ENCODE measurements around the gene NCAPH2.
A peak's percentile ranks its signal among the peaks of the same experiment; 100 is the strongest.

The NCAPH2 gene

GRCh38 chr22:50489363-50490243 lies 18.4 kb upstream of the NCAPH2 start:
- no peaks in the 10 kb centered on the region for H3K4me1 ChIP-seq (ENCODE audit: insufficient read depth, low read length)

DNA sequence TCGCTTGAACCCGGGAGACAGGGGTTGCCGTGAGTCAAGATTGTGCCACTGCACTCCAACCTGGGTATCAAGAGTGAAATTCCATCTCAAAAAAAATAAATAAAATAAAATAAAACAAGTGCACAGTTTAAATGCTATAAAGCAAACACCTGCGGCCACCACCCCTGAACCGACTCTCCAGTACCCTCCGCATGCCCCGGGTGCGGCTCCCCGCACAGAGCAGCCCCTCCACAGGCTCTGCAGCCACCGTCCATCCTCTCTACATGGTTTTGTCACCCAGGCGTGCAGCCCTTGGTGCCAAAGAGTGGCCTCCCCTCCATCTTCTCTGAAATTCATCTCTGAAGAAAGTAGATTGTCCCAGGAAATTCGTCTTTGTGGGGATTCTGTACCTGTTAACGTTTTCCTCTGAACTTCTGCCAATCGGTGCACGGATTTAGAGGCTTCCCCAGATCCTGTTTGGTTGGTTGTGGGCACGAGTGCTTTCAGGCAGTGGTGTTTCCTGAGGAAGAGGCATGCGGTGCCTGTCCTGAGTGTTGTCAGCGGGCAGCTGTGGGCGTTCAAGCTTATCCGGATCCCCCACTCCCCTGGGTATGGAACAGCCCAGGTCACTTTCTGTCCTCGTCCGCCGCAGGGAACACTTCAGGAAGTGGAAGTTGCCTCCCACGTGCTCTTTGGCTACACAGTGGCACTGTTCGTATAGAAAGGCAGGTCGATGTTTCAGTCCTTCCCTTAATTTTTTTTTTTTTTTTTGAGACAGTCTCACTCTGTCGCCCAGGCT lies 17.3 kb upstream of the NCAPH2 start:
- Histone ChIP-seq H3K27me3 (ENCODE audit: insufficient read depth, low read length) (peaks cover 11% of the 10 kb centered on the region), H3K9me3 (ENCODE audit: low read length) (no peaks in the 10 kb centered on the region), H3K36me3 (ENCODE audit: insufficient read depth, low read length) (no peaks in the 10 kb centered on the region), H2AFZ (ENCODE audit: low read depth, low read length) (no peak overlapping the region), H3K4me1 (ENCODE audit: insufficient read depth, low read length) (no peaks in the 10 kb centered on the region), H3K4me3 (ENCODE audit: low read length) (no peak overlapping the region)

More at GRCh38 chr22:50489363-50490243, 18.4 kb upstream of the NCAPH2 start:
- H3K27me3 ChIP-seq (ENCODE audit: insufficient read depth, low read length) = peaks cover 13% of the 10 kb centered on the region
- no peak overlapping the region for H3K4me3 ChIP-seq (ENCODE audit: low read length)
- H2AFZ ChIP-seq (ENCODE audit: low read depth, low read length) = no peak overlapping the region
- no peaks in the 10 kb centered on the region for H3K36me3 ChIP-seq (ENCODE audit: insufficient read depth, low read length)
- H3K9me3 ChIP-seq (ENCODE audit: low read length) = no peaks in the 10 kb centered on the region

- H3K4me3 ChIP-seq (ENCODE audit: low read length) = no peak overlapping the region
- no peaks in the 10 kb centered on the region for H3K9me3 ChIP-seq (ENCODE audit: low read length)
- no peaks in the 10 kb centered on the region for H3K36me3 ChIP-seq (ENCODE audit: insufficient read depth, low read length)
- H3K27me3 ChIP-seq (ENCODE audit: insufficient read depth, low read length) = no peaks in the 10 kb centered on the region
- no peak overlapping the region for H2AFZ ChIP-seq (ENCODE audit: low read depth, low read length)
- H3K4me1 ChIP-seq (ENCODE audit: insufficient read depth, low read length) = no peaks in the 10 kb centered on the region
Measured at GRCh38 chr22:50497093-50497492, 10.9 kb upstream of the NCAPH2 start.

DNA sequence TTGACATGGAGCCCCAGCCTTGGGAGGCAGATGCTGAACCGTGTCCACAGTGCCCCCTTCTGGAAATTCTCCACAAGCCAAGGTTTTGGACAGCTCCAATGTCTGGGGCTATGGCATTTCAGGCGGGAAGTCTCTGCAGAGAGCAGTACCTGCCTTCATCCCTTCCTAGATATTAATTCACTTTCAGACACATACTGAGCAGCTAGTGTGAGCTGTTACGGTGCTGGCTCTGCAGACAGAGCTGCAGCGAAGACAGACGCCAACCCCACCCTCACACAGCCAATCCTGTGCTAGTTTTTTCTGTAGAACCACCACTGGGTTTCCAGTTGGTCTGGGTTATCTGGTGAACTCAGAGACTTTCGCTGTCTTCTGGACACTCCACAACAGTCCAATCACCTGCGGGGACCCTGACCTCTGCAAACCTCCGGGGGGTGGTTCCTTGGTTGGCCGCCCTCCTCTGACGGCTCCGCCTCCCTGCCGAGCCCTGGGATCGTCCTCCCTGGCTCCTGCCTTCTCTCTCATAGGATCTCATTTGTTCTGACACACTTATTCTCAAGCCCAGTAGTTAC lies 9.6 kb upstream of the NCAPH2 start:
- Histone ChIP-seq H3K9me3 (ENCODE audit: low read length) (no peaks in the 10 kb centered on the region), H3K27me3 (ENCODE audit: insufficient read depth, low read length) (no peaks in the 10 kb centered on the region), H3K36me3 (ENCODE audit: insufficient read depth, low read length) (peaks cover 12% of the 10 kb centered on the region), H3K4me1 (ENCODE audit: insufficient read depth, low read length) (no peaks in the 10 kb centered on the region), H3K4me3 (ENCODE audit: low read length) (no peak overlapping the region), H2AFZ (ENCODE audit: low read depth, low read length) (no peak overlapping the region)

- H2AFZ ChIP-seq (ENCODE audit: low read depth, low read length) = no peak overlapping the region
- no peaks in the 10 kb centered on the region for H3K27me3 ChIP-seq (ENCODE audit: insufficient read depth, low read length)
- no peaks in the 10 kb centered on the region for H3K4me1 ChIP-seq (ENCODE audit: insufficient read depth, low read length)
- no peaks in the 10 kb centered on the region for H3K9me3 ChIP-seq (ENCODE audit: low read length)
- H3K36me3 ChIP-seq (ENCODE audit: insufficient read depth, low read length) = peaks cover 23% of the 10 kb centered on the region
- no peak overlapping the region for H3K4me3 ChIP-seq (ENCODE audit: low read length)
Measured at GRCh38 chr22:50500452-50500851, 7.6 kb upstream of the NCAPH2 start.

DNA sequence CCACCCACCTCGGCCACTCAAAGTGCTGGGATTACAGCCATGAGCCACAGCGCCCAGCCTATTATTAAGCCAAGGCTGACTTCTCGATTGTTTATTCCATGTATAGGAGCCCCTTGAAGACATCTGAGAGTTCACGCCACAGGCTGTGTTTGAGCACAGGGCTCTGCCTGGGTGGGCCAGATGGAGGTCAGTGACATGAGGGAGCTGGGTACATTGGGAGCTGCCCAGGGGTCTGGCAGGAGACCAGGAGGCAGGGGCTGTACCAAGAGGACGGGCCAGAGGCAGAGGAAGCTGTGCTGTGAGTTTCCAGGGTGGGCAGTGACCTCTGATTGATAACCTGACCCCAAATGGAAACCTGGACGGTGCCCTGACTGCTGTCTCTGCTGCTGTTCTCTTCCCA lies 5.9 kb upstream of the NCAPH2 start:
- H3K4me3 ChIP-seq (ENCODE audit: low read length) = no peak overlapping the region
- H3K9me3 ChIP-seq (ENCODE audit: low read length) = no peaks in the 10 kb centered on the region
- peaks cover 31% of the 10 kb centered on the region for H3K36me3 ChIP-seq (ENCODE audit: insufficient read depth, low read length)
- H3K4me1 ChIP-seq (ENCODE audit: insufficient read depth, low read length) = peaks cover 9% of the 10 kb centered on the region
- H3K27me3 ChIP-seq (ENCODE audit: insufficient read depth, low read length) = no peaks in the 10 kb centered on the region
- no peak overlapping the region for H2AFZ ChIP-seq (ENCODE audit: low read depth, low read length)

DNA sequence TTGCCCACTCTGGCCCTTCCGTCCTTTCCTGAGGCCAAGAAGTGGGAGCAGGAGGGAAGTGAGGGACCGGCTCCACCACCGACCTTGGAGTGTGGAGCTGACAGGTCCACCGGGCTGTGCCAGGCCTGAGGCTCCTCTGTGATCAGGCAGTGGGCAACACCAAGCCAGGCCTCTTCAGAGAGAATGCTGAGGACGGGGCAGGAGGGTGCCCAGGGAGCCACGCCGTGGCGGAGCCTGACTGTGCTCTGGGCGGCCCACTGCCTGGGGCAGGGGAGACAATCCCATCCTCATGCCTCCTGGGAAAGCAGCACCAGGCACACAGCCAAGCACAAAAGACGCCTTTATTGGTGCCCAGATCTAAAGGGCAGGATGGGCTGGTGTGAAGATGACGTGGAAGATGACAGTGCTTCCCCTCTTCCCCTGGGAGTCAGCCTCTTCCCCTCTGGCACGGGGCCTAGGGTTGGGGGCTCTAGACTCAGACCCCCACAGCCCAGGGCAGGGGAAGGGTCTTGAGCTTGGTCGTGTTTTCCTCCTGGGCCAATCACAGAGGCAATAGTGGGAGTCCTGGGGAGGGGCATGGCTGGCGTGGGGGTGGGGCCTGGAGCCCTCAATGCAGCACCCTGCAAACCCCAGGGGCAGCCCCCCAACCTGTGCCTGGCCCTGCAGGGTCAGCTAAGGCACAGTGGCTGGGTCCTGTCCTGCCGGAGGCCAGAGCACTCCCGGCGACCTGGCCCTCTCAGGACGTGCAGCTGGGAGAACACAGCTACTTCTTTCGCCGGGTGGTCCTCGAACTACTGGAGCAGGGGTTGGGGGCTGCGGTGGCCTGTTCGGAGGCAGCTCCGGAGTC lies 5.2 kb upstream of the NCAPH2 start:
- Histone ChIP-seq H3K4me1 (ENCODE audit: insufficient read depth, low read length) (peaks cover 9% of the 10 kb centered on the region), H2AFZ (ENCODE audit: low read depth, low read length) (no peak overlapping the region), H3K27me3 (ENCODE audit: insufficient read depth, low read length) (no peaks in the 10 kb centered on the region), H3K36me3 (ENCODE audit: insufficient read depth, low read length) (peaks cover 31% of the 10 kb centered on the region), H3K9me3 (ENCODE audit: low read length) (no peaks in the 10 kb centered on the region), H3K4me3 (ENCODE audit: low read length) (no peak overlapping the region)

- Histone ChIP-seq H3K36me3 (ENCODE audit: insufficient read depth, low read length) (peaks cover 31% of the 10 kb centered on the region), H3K4me3 (ENCODE audit: low read length) (no peak overlapping the region), H3K27me3 (ENCODE audit: insufficient read depth, low read length) (no peaks in the 10 kb centered on the region), H2AFZ (ENCODE audit: low read depth, low read length) (no peak overlapping the region), H3K9me3 (ENCODE audit: low read length) (no peaks in the 10 kb centered on the region), H3K4me1 (ENCODE audit: insufficient read depth, low read length) (peaks cover 11% of the 10 kb centered on the region)
Measured at GRCh38 chr22:50503475-50504145, 4.4 kb upstream of the NCAPH2 start.

- Histone ChIP-seq H3K36me3 (ENCODE audit: insufficient read depth, low read length) (peaks cover 31% of the 10 kb centered on the region), H3K9me3 (ENCODE audit: low read length) (no peaks in the 10 kb centered on the region), H2AFZ (ENCODE audit: low read depth, low read length) (no peak overlapping the region), H3K4me3 (ENCODE audit: low read length) (no peak overlapping the region), H3K27me3 (ENCODE audit: insufficient read depth, low read length) (no peaks in the 10 kb centered on the region), H3K4me1 (ENCODE audit: insufficient read depth, low read length) (peaks cover 21% of the 10 kb centered on the region)
Measured at GRCh38 chr22:50504369-50505211, 3.4 kb upstream of the NCAPH2 start.

GRCh38 chr22:50505276-50505775 lies 2.7 kb upstream of the NCAPH2 start:
- H3K4me3 ChIP-seq (ENCODE audit: low read length) = no peak overlapping the region
- no peaks in the 10 kb centered on the region for H3K9me3 ChIP-seq (ENCODE audit: low read length)
- H3K4me1 ChIP-seq (ENCODE audit: insufficient read depth, low read length) = peaks cover 21% of the 10 kb centered on the region
- no peak overlapping the region for H2AFZ ChIP-seq (ENCODE audit: low read depth, low read length)
- peaks cover 34% of the 10 kb centered on the region for H3K36me3 ChIP-seq (ENCODE audit: insufficient read depth, low read length)
- H3K27me3 ChIP-seq (ENCODE audit: insufficient read depth, low read length) = no peaks in the 10 kb centered on the region

GRCh38 chr22:50505776-50506610 lies 2.0 kb upstream of the NCAPH2 start:
- Histone ChIP-seq H3K9me3 (ENCODE audit: low read length) (no peaks in the 10 kb centered on the region), H3K4me1 (ENCODE audit: insufficient read depth, low read length) (peaks cover 21% of the 10 kb centered on the region), H3K27me3 (ENCODE audit: insufficient read depth, low read length) (no peaks in the 10 kb centered on the region), H2AFZ (ENCODE audit: low read depth, low read length) (no peak overlapping the region), H3K36me3 (ENCODE audit: insufficient read depth, low read length) (peaks cover 36% of the 10 kb centered on the region), H3K4me3 (ENCODE audit: low read length) (peak overlapping the region; percentile 98)
